ENCODE results near the gene DPH3.

DPH3 gene

GRCh38 chr3:16264174-16264707 lies 502 bp downstream of the DPH3 start:
- peak overlapping the region; percentile 69 for H3K9ac ChIP-seq (ENCODE audit: low read length)
- peak overlapping the region; percentile 85 for H3K4me2 ChIP-seq (ENCODE audit: low read depth, low read length, poor library complexity, severe bottlenecking)
- peak overlapping the region; percentile 63 for H2AFZ ChIP-seq (ENCODE audit: low read depth, low read length, severe bottlenecking)
- peaks cover 56% of the 10 kb centered on the region for H3K79me2 ChIP-seq (ENCODE audit: insufficient read depth, low read length)
- peaks cover 6% of the 10 kb centered on the region; the same call in 1 of the 2 replicates for H3F3A ChIP-seq (ENCODE audit: insufficient read depth)
- no peaks in the 10 kb centered on the region for H3K9me3 ChIP-seq (ENCODE audit: insufficient read depth, low read length)
- no peaks in the 10 kb centered on the region for H4K20me1 ChIP-seq (ENCODE audit: low read depth, low read length)
- peak overlapping the region; percentile 75 for H3K4me3 ChIP-seq (ENCODE audit: insufficient read depth, low read length, poor library complexity, severe bottlenecking)
- TF ChIP-seq EZH2phosphoT487 (conservative IDR thresholded peaks at IDR 0.05; ENCODE audit: low read length) = no peak
- TF ChIP-seq, protein P1, sequence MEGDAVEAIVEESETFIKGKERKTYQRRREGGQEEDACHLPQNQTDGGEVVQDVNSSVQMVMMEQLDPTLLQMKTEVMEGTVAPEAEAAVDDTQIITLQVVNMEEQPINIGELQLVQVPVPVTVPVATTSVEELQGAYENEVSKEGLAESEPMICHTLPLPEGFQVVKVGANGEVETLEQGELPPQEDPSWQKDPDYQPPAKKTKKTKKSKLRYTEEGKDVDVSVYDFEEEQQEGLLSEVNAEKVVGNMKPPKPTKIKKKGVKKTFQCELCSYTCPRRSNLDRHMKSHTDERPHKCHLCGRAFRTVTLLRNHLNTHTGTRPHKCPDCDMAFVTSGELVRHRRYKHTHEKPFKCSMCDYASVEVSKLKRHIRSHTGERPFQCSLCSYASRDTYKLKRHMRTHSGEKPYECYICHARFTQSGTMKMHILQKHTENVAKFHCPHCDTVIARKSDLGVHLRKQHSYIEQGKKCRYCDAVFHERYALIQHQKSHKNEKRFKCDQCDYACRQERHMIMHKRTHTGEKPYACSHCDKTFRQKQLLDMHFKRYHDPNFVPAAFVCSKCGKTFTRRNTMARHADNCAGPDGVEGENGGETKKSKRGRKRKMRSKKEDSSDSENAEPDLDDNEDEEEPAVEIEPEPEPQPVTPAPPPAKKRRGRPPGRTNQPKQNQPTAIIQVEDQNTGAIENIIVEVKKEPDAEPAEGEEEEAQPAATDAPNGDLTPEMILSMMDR (IDR thresholded peaks at IDR 0.05; ENCODE audit: insufficient read depth, low read length, poor library complexity, severe bottlenecking) = no peak
- H3K27me3 ChIP-seq (ENCODE audit: low read length) = no peaks in the 10 kb centered on the region
- H3K27ac ChIP-seq (ENCODE audit: low read depth, low read length) = no peak overlapping the region
- no peaks in the 10 kb centered on the region for H3K36me3 ChIP-seq (ENCODE audit: low read length)
- H3K9me2 ChIP-seq (replicated peaks; ENCODE audit: insufficient read depth, low read length) = no peaks in the 10 kb centered on the region

GRCh38 chr3:16262174-16262573 lies 2.6 kb downstream of the DPH3 start:
- Histone ChIP-seq H3K36me3 (ENCODE audit: low read length) (no peaks in the 10 kb centered on the region), H3F3A (ENCODE audit: insufficient read depth) (no peaks in the 10 kb centered on the region; the same call in 1 of the 2 replicates), H2AFZ (ENCODE audit: low read depth, low read length, severe bottlenecking) (no peak overlapping the region), H3K27ac (ENCODE audit: low read depth, low read length) (no peak overlapping the region), H3K79me2 (ENCODE audit: insufficient read depth, low read length) (peaks cover 39% of the 10 kb centered on the region), H3K27me3 (ENCODE audit: low read length) (no peaks in the 10 kb centered on the region), H3K4me2 (ENCODE audit: low read depth, low read length, poor library complexity, severe bottlenecking) (no peak overlapping the region), H3K9me2 (replicated peaks; ENCODE audit: insufficient read depth, low read length) (no peaks in the 10 kb centered on the region), H3K9ac (ENCODE audit: low read length) (no peak overlapping the region), H3K9me3 (ENCODE audit: insufficient read depth, low read length) (no peaks in the 10 kb centered on the region), H4K20me1 (ENCODE audit: low read depth, low read length) (no peaks in the 10 kb centered on the region), H3K4me3 (ENCODE audit: insufficient read depth, low read length, poor library complexity, severe bottlenecking) (no peak overlapping the region)
- no peak for TF ChIP-seq EZH2phosphoT487 (conservative IDR thresholded peaks at IDR 0.05; ENCODE audit: low read length)
- TF ChIP-seq, protein P1 (IDR thresholded peaks at IDR 0.05; ENCODE audit: insufficient read depth, low read length, poor library complexity, severe bottlenecking) = no peak

- Histone ChIP-seq H3K27ac (ENCODE audit: low read depth, low read length) (no peak overlapping the region), H2AFZ (ENCODE audit: low read depth, low read length, severe bottlenecking) (no peak overlapping the region), H4K20me1 (ENCODE audit: low read depth, low read length) (no peaks in the 10 kb centered on the region)
Observed at GRCh38 chr3:16260046-16260445, 4.7 kb downstream of the DPH3 start.

More at GRCh38 chr3:16260046-16260445, 4.7 kb downstream of the DPH3 start:
- Histone ChIP-seq H3K79me2 (ENCODE audit: insufficient read depth, low read length) (peaks cover 19% of the 10 kb centered on the region), H3K27me3 (ENCODE audit: low read length) (no peaks in the 10 kb centered on the region), H3K9me2 (replicated peaks; ENCODE audit: insufficient read depth, low read length) (no peaks in the 10 kb centered on the region), H3K36me3 (ENCODE audit: low read length) (no peaks in the 10 kb centered on the region), H3K9me3 (ENCODE audit: insufficient read depth, low read length) (no peaks in the 10 kb centered on the region), H3K4me3 (ENCODE audit: insufficient read depth, low read length, poor library complexity, severe bottlenecking) (no peak overlapping the region), H3K9ac (ENCODE audit: low read length) (no peak overlapping the region), H3K4me2 (ENCODE audit: low read depth, low read length, poor library complexity, severe bottlenecking) (no peak overlapping the region), H3F3A (ENCODE audit: insufficient read depth) (no peaks in the 10 kb centered on the region)
- no peak for TF ChIP-seq EZH2phosphoT487 (conservative IDR thresholded peaks at IDR 0.05; ENCODE audit: low read length)
- TF ChIP-seq, protein P1 (IDR thresholded peaks at IDR 0.05; ENCODE audit: insufficient read depth, low read length, poor library complexity, severe bottlenecking) = no peak
